Hindlimb muscle (tissue), 1 donor: ENCODE data around the gene ATG3. TPM values are rescaled to one million over a fixed set of nuclear protein-coding genes. Genes with fewer than 3 reads are reported as not detected.
A peak's percentile ranks its signal among the peaks of the same experiment; 100 is the strongest.
"Not testable (repeated sequence)": the region's sequence is repeated elsewhere in the genome, so short reads cannot be mapped to it uniquely, and the experiment has no call there.

ENCODE experiments used
- DNase-seq: peaks from one replicate; pipeline ENCODE4 v3.0.0-alpha.2; 2013
- polyA plus RNA-seq: library from polyadenylated mRNA; unstranded; fragments of 120-200 nt; gene quantifications from one replicate; pipeline ENCODE4 v1.2.1, GENCODE V29; 2013; ENCODE audit not compliant: insufficient read length

Gene ATG3
- polyA plus RNA-seq, 1 donor, result 30.9 TPM

DNA sequence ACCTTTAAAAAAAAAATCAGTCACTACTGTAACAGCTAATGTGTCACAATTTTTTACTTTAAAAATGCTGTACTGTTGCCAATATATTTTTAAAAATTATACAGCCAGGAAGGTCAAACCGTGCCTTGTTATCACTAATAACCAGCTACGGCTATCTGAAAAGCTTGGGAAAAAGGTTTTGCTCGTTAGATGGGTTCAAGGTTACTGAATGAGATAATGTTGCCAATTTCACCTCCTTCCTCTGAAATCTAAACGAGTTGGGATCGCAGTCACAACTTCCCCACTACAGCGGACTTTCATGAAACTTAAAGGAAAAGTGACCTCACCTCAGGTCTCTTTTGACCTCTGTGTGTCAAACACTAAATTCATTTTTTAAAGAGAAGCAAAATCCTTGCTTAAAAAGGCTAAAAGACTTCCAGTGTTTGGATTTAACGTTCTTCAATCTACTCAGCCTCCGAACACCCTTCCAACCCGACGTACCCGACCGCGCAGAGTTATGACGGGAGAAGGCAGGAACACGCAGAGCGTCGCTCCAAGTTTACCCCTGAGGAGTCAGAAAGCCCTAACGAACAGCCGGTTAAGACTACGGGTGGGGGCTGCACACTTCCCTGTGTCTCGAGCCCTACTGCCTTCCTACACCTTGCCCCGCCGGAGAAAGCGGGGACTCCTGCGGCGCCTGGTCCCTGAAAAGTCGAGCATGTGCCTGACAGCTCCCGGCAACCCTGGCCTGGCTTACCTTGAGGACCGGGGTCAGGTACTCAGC lies 860 bp downstream of the ATG3 start:
- peak; percentile 77 for DNase-seq

DNA sequence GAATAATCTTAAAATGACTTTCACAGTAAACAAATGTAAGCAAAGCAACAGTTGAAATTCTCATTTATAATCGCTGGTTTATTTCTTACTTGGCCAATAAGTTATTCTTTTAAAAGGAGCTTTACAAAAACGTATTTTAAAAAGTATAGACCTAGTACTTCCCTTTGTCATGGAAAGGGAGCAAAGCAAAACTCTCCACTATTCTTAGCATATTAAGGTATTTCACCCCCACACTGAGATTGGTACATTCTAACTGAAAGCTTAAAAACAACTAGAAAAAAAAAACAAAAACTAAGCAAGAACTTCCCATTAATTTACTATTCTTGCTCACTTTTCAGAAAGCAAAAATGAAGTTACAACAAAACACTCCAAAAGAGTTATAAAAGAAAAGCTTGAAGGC lies 1.5 kb downstream of the ATG3 start:
- DNase-seq, result no peak

DNA sequence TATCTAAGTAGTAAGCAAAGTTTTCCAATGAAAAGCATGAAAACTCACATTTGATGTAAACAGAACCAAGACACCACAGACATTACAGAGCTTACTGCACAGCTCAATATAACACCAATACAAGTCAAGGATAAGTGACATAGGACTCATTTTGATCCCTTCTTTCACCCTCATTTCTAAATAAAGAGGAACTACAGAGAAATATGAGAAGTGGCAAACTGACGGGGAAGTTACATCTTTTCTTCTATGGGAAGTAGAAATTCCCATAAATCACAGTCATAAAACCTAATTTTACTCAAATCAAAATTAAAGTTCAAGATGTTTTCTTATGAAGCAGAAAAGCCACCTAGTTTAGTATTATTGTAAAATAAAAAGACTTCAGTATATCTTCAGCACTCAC lies 3.8 kb downstream of the ATG3 start:
- DNase-seq, result no peak

DNA sequence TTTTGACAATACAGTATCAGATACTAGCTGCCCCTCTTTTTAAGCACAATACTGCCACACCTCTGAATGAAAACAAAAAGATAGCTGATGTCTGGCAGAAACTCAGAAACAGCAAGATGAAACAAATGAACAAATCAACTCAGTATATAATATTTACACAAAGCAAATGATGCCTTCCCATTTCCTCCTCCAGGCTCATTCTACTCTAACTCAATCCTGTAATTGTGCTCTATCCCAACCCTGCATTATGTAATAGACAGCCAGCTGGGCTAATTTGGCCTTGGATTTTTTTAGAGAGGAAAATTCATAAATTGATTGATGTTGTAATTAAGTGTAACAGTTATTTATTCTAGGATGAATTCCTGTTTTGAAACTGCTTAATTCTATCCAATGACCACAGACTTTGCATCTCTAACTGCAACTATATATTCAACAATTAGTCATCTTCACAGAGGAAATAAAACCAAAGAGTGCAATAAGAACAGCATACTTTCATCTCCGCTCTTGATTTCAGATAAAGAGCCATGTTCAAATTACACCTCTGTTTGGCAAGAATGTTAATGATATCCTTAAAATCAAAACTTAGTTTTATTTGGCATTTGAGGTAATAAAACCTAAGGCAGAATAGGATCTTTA lies 6.1 kb downstream of the ATG3 start:
- no peak for DNase-seq

DNA sequence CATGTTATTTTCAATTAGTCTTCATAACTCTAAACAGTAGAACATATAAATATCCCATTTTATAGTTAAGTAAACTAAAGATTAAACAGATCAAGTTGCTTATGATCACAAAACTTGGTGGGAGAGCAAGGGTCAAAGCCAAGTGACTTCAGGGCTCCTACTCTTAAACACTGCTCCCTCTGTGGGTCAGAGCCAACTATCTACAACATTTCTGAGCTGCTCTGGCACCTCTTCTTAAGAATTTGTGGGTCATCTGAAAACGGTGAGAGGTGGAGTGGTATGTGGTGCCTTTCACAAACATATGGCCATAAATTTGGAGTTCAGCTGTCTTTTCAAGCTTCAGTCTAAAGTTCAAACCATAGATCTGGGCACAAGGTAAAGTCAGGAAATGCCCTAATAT lies 10.9 kb downstream of the ATG3 start:
- no peak for DNase-seq

DNA sequence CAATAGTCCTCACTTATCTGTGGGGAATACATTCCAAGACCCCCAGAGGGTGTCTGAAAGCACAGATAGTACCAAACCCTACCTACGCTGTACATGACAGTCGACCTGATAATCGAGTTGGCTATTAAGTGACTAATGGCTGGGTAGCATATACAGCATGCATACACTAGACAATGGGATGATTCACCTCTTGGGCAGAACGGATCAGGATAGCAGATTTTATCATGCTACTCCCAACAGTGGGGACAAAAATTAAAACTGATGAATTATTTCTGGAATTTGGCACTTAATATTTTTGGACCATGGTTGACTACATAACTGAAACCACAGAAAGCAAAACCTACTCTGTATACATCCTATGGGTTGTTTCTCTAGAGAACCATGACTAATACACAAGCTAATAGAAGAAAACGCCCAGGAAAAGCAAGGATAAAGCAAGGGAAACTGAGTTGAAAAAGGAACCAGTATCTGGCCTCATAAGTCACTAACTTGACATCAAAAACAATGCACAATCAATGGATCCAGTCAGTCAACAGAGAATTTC lies 15.5 kb downstream of the ATG3 start:
- DNase-seq, result no peak

DNA sequence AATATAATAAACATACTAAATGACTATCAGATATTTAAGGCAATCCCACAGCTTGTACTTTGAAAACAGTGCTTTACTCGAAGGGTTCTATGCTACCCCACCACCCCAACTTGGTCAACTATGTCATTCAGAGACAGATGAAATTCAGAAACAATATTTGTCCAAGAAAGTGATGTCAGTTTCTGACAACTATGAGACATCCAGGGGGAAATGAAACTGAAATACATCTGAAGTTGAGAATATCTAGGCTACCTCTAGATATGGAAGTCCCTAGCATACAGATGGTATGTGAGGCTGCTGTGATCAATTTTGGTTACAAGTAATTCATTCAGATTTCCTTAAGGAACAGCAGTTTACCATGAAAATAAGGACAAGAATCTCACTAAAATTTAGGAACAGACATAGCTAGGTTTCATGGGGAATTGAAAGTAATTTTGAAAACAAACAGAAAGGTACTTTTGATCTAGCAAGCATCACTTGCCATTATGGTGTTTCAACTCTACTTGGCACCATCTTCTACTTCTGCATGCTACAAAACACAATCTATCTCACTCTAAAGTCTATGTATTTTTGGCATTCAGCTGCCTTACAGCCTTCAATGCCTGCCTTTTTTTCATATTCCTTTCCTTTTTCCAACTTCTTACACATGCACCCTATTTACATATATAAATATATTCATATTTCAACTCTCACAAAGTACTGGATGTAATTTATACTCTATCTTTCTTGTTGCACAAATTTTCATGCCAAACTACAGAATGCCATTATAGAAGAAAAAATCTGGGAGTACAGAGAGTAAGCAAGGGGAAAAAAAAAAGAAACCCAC lies 21.7 kb downstream of the ATG3 start:
- no peak for DNase-seq

DNA sequence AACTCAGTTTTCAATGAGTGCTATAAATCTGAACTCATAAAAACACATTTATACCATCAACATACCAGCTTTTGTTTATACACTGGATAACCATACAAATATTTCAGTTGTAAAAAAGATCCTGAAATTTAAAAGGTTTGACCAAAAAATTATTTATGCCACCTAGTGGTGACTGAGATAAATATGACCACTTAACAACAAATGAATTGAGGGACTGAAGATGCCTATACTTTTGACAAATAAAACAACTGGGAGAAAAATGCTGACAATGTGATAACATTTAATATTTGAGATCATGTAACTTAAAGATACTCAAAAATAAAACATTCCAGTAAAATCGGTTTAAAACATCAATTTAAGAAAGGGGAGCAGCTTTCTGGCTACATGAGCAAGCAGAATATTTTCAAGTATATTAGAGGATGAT lies 30.4 kb downstream of the ATG3 start:
- DNase-seq, result no peak

DNA sequence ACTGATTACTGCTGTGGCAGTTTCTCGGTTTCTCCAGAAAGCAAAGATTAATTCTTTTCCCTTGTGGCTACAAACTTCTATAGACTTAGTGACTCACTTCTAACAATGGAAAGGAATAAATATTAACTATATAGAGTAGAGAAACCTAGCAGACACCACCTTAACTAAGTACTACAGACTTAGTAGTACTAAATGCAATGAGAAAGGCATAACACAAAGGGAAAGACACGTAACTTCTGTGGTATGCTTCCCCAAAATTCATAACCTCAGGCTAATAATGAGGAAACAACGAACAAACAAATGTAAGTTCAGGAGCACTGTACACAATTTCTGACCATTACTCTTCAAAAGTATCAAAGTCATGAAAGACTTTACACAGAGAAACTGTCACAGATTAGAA lies 31.2 kb downstream of the ATG3 start:
- no peak for DNase-seq

DNA sequence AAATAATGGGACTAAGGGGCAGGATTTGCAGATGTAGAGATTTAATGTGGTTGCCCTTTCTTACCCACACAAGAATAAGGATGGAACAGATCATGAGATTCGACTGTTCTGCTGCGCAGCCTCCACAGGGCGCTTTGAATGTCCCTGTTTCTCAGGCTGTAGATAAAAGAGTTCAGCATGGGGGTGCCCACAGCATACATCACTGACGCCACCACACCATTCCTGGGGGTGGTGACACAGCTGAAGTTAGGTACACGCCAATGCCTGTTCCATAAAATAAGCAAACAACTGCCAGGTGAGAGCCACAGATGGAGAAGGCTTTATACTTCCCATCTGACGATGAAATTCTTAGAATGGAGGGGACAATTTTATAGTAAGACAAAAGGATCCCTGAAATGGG lies 37.6 kb downstream of the ATG3 start:
- not testable (repeated sequence) for DNase-seq

DNA sequence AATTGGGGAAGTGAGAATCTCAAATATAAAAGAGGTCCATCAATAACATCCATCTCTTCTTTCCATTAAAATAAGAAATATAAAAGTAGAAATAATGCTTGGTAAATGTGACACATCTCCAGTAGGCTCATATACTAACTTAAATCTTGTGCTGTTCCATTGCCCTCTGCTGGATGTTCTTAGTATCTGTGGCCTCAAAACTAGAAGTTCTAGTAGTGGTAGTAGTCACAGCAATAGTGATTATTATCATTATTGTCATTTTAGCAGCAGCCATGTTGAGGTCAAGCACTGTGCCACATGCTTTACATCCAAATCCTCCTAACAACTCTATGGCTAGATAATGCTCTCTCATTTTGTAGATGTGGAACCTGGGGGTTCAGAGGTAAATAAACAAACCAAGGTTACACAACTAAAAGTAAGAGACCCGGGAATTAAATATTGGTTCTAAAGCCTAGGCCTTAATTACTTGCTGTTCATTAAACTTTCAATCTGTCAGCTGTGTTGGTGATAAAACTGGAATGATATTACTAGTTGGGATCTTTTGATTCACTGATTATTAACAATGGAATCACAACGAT lies 42.2 kb downstream of the ATG3 start:
- DNase-seq, result peak; percentile 46

DNA sequence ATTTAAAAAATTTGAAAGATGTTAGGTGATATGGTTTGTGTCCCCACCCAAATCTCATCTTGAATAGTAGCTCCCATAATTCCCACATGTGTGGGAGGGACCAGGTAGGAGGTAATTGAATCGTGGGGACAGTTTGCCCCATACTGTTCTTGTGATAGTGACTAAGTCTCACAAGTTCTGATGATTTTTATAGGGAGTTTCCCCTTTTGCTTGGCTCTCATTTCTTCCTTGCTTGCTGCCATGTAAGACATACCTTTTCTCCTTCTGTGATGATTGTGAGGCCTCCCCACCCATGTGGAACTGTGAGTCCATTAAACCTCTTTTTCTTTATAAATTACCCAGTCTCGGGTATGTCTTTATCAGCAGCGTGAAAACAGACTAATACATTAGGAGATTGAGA lies 42.8 kb downstream of the ATG3 start:
- not testable (repeated sequence) for DNase-seq

DNA sequence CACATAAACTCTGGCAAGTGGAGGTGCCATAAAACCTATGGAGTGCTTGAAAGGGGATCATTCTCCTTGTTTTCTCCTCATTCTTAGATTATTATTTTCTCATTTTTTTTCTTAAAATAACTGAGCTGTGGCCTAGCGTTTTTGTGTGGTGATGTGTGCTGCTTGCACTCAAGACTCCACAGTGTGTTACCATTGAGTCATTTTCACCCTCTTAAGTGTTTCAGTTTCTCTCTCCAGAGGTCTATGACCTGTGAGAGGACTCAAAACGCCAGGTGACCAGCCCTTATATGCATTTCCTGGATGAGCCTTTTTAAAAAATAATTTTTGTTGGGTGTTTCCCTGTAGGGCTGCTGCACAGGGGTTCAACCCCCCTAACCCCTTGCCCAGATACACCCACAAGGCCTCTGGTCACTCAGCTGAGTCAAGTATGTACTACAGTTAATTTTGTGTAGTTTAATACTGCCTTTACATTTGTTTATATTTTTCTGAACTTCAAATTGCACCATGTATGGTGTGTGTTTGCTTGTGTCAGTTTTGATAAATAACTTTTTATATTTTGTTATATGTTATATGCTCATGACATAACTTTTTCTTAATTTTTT lies 47.1 kb downstream of the ATG3 start:
- no peak for DNase-seq

DNA sequence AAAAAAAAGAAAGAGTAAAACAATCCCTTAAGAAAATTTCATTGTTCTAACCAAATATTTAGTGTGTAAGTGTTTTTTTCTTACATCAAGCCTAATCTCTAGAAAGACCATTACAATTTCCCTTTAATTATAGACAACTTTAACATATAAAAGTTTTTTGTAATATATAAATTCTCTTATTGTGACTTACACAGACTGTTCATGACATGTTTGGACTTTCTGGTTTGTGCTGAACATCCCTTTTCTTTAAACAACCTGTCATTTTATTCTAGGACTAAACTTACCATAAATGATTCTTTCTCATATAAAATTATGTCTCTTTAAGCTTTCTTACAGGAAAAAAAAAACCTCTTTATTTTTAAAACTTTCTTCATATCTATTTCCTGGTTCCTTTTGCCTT lies 49.4 kb downstream of the ATG3 start:
- DNase-seq, result no peak

DNA sequence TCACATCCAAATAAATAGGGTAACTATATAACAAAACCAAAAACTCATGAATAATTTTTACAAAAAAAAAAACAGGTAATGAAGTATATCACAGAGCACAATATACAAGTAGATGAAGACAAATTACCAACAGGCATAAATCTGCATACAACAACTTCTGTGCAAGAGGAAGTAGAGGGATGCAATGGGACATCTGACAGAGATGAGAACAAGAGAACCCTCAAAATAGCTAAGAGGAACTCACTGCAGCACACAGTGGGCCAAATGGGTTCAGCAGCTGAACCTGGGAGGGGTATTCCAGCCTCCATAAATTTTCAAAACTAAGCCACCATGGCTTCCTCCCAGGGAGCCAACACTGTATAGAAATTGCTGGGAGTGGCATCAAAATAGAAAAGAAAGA lies 52.9 kb downstream of the ATG3 start:
- no peak for DNase-seq

DNA sequence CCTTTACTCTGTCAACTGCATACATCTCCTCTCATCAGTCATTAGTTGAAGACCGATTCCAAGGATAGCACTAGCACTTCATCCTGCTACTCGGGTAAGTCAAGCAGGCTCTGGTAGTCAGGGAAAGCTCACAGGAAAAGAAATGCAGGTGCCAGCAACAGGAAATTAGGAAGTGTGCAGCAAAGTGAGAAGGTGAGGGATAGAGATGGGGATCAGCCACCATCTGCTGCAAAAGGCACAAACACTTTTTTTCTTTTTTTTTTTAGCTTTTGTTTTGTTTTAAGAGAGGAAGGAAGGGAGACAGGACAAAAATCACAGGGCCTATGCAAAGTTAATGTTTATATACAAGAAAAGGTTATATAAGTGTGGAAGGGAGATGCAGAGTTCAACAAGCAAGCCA lies 53.5 kb downstream of the ATG3 start:
- DNase-seq, result no peak

DNA sequence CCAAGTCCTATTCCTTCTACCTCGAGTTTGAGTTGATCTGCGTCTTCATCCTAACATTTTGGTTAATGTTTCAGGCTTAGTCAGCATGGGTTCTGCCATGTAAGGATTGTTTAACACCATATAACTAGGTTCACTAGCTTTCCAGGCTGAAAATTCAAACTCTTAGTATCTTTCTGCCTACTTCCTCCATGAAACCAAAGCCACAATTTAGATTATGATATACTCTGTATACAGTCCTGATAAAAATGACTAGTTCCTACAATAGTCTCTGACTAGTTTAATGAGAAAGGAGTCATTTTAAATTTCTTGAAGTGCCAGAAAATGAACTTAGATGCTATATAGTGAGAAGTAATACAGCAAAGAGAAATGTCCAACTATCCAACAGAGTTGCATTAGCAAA lies 55.9 kb downstream of the ATG3 start:
- no peak for DNase-seq

DNA sequence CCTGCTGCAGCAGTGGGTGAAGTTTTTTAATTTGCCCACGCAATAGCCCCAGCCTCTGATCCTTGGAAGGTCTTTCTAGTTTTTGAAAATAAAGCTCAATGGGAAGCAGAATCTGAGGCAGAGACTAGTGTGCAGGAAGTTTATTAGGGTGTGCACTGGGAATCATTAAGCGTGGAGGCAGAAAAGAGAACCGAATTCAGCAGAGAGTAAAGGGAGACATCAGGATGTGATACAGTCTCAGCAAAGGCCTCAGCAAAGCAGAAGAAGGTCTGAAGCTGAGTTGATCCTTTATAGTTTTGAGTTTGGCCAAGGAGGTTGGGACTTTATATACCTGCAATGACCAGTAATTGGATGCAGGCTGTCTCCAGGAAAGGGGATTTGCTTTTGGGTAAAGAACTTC lies 57.6 kb downstream of the ATG3 start:
- DNase-seq, result no peak

DNA sequence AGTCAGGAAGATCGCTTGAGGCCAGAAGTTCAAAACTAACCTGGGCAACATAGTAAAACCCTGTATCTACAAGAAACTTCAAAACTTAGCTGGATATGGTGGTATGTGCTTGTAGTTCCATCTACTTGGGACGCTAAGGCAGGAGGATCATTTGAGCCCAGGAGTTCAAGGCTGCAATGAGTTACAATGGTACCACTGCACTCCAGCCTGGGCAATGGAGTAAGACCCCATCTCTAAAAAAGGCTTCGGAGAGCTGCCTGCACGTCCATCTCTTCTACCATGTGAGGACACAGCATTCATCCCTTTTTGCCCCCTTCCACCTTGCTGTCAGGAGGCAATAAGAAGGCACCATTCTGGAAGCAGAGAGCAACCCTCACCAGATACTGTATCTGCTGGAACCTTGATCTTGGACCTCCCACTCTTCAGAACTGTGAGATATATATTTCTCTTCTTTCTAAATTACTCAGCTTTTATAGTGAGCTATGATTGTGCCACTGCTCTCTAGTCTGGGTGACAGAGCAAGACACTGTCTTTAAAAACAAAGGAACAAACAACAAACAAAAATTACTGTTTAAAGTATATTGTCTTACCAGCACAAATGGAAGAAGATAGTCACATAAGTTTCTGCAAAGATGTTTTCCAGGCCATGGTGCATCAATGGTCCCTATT lies 58.3 kb downstream of the ATG3 start:
- DNase-seq, result no peak

DNA sequence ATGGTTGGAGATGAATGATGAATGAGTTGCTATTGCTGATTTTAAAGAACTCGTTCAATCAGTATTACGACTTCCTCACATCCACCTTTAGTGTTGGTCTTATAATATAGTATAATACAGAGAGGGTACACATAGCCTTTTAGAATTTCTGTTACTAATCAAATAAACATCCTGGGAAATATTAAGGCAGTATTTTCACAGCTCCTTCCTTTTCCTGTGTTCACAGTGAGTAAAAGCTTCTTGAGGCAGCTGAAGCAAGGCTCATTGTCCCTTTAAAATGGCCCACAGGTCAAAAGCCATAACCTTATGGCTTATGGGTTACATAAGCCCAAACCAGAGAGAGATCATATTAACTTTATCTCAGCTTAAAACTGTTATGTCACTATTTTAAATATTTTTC lies 61.1 kb downstream of the ATG3 start:
- no peak for DNase-seq

DNA sequence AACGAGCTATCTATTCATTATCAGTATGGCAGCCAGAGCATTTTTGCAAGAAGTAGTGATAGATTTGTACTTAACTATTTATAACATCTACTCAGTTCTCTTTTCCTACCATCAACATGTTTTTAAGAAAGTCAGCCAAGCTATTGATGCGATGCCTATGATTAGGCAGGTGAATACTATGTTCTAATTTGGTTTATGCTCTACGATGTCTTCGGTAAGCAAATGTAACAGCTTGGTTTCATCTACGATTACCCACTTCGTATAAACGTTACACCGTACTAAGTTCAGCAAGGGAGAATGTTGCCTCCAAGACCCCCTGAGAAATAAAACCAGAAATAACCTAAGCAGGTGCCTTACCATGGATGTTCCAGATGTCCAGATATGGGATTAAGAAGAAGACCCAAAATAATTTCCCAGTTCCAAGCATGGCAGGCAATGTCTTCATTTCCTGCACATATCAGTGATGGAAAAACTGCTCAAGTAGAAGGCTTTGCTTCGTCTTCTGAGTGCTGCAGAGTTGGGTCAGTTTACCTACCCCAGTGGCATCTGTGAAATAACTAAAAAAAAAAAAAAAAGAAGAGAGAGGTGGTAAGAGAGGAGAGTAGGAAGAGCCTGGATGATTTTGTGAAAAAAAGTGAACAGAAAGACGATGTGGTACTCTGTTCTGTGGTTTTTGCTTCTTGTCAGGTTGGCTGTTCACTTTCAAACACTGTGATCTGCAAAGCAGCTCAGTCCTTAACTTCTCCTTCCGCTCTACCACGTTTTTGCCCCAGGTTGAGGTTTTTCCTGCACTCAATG lies 62.6 kb downstream of the ATG3 start, which contains the start of gene BTLA:
TSS of gene BTLA (minus strand) at position 559 of the 798 bp plus-strand sequence. CDS start at position 445, 114 bp downstream.
- no peak for DNase-seq
